AG08395 (cell line): ENCODE results near the gene NUP155.
A peak's percentile ranks its signal among the peaks of the same experiment; 100 is the strongest.
"Not testable (repeated sequence)": the region's sequence is repeated elsewhere in the genome, so short reads cannot be mapped to it uniquely, and the experiment has no call there.

Experiments used
- DNase-seq: peaks from one replicate; pipeline ENCODE4 v3.0.0; 2012; ENCODE audit warnings: mixed read lengths, low spot score

Gene NUP155

DNA sequence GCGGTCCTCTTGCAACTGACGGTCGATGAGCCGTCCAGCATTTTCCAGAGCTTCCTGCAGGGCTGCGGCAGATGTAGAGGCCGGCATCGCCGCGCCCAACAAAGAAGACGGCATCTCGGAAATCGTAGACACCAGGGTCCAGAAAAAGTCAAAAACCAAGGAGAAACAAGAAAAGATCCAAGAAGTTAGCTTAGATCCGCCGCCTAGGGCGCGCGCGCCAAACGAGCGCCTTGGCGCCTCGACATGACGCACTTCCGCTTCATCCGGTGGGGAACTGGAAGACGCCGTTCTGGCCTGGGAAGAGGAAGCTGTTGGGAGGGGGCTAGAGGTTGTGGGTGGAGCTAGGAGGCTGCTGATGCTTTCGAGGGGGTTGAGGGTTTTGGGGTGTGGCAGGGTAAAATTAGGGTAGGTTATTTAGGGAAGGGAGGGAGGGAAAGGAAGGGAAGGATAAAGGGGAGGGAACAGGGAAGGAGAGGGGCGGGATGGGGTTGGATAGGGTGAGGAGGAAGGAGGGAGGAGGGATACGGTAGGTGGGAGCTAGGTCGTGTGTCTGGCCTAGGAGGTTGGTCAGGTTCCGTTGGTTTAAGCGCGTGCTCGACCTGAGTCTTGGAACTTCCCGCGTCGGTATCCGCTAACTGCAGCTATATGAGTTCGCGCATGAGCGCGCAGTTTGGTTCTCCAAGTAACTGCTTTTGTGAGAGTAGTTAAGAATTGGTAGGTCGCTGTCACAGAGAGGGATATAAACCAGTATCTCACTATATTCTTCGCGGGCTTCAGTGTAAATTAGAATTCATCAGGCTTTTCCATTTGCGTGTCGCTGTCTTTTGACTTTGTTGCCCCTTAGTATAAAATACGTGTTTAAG lies at the start of gene NUP155:
Gene NUP155 (minus strand): TSS at position 243 of the 863 bp plus-strand sequence. CDS start 129 bp downstream, at position 114.
- DNase-seq, result peak; percentile 96

DNA sequence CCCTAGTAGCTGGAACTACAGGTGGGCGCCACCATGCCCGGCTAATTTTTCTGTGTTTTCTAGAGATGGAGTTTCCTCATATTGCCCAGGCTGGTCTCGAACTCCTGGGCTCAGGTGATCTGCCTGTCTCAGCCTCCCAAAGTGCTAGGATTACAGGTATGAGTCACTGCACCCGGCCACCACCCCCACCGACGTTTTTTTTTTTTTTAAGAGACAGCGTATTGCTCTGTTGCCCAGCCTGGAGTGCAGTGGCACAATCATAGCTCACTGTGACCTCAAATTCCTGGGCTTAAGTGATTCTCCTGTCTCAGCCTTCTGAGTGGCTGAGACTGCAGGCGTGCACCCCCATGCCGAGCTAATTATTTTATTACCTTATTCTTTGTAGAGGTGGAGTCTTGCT lies 46.4 kb upstream of the NUP155 start:
- DNase-seq, result no peak

GRCh38 chr5:37415456-37415855 lies 44.5 kb upstream of the NUP155 start:
- DNase-seq, result not testable (repeated sequence)

GRCh38 chr5:37412515-37412914 lies 41.6 kb upstream of the NUP155 start:
- DNase-seq, result no peak

- DNase-seq, result no peak
Measured at GRCh38 chr5:37400501-37400900, 29.6 kb upstream of the NUP155 start.

GRCh38 chr5:37396352-37396751 lies 25.4 kb upstream of the NUP155 start:
- no peak for DNase-seq

GRCh38 chr5:37391591-37391990 lies 20.7 kb upstream of the NUP155 start:
- DNase-seq, result no peak

- peak; percentile 82 for DNase-seq
Measured at GRCh38 chr5:37379100-37379628, 8.3 kb upstream of the NUP155 start, which contains the start of gene WDR70. Gene WDR70 (plus strand): TSS chr5:37379318. CDS start chr5:37379368, 50 bp downstream.

DNA sequence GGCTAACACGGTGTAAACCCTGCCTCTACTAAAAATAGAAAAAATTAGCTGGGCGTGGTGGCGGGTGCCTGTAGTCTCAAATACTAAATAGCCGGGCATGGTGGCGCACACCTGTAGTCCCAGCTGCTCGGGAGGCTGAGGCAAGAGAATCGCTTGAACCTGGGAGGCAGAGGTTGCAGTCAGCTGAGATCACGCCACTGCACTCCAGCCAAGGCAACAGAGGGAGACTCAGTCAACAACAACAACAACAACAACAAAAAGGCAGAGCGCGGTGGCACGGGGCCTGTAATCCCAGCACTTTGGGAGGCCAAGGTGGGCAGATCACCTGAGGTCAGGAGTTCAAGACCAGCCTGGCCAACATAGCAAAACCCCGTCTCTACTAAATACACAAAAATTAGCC lies 7.2 kb upstream of the NUP155 start:
- not testable (repeated sequence) for DNase-seq

GRCh38 chr5:37375091-37375490 lies 4.2 kb upstream of the NUP155 start:
- no peak for DNase-seq

DNA sequence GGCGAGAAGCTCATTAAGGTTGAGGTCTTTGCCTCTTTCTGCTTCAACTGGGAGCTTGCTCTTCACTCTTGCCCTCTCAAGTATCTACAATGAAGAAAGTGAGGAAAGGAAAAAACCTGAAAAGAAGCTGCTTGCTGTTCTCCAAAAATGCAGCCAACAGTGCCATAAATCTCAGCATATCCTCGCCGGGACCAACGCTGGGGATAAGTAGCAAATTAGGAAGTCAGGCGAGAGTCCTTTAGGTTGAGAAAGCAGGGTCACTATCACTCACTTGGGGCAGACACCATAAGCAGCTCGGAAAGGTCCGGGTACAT lies 399 bp downstream of the NUP155 start:
- DNase-seq, result no peak

DNA sequence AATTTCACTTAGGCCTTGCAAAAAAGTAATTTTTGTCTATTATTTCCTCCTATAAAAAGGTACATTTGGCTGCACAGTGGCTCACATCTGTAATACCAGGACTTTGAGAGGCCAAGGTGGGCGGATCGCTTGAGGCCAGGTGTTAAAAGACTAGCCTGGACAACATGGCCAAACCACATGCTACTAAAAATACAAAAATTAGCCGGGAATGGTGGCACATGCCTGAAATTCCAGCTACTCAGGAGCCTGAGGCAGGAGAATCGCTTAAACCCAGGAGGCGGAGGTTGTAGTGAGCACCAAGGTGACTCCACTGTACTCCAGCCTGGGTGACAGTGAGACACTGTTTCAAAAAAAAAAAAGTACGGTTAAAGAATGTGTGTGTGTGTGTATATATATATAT lies 15.7 kb downstream of the NUP155 start:
- DNase-seq, result no peak

GRCh38 chr5:37342741-37343140 lies 28.2 kb downstream of the NUP155 start:
- DNase-seq, result not testable (repeated sequence)

DNA sequence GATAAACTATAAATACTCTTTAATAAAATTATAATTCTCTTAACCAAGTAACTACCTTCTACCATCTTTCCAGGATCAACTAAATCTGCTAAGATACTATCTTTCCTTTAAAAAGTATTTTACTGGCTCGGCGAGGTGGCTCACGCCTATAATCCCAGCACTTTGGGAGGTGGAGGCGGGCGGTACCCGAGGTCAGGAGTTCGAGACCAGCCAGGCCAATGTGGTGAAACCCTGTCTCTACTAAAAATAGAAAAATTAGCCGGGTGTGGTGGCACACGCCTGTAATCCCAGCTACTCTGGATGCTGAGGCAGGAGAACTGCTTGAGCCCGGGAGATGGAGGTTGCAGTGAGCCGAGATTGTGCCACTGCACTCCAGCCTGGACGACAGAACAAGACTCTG lies 36.2 kb downstream of the NUP155 start:
- not testable (repeated sequence) for DNase-seq

DNA sequence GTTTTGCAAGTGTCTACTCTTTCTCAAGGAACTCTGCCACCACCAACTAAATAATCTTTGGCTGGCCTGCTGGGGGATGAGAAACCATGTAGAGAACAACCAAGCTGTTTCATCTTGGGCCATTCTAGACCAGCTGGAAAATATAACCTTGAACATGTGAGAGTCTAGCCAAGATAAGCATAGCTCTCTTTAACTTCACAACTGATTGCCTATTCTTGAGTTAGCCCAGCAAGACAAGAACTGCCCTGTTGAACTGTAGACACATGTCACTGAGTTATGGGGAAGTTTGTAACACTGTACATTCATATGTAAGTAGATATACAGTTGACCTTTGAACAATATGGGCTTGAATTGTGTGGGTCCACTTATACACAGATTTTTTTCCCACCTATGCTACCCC lies 44.4 kb downstream of the NUP155 start:
- DNase-seq, result no peak

DNA sequence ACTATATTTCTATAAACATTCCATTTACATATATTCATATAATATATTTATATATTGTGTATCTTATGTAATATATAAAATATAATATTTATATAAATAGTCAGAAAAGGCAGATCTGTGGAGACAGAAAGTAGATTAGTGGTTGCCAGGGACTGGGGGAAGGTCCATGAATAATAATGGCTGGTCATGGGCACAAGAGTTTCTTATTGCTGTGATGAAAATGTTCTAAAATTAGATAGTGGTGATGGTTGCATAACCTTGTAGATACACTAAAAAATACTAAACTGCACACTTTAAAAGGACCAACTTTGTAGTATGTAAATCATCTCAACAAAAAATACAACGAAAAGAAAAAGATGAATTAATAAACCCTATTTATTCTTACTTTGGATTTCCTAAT lies 47.3 kb downstream of the NUP155 start:
- DNase-seq, result no peak

DNA sequence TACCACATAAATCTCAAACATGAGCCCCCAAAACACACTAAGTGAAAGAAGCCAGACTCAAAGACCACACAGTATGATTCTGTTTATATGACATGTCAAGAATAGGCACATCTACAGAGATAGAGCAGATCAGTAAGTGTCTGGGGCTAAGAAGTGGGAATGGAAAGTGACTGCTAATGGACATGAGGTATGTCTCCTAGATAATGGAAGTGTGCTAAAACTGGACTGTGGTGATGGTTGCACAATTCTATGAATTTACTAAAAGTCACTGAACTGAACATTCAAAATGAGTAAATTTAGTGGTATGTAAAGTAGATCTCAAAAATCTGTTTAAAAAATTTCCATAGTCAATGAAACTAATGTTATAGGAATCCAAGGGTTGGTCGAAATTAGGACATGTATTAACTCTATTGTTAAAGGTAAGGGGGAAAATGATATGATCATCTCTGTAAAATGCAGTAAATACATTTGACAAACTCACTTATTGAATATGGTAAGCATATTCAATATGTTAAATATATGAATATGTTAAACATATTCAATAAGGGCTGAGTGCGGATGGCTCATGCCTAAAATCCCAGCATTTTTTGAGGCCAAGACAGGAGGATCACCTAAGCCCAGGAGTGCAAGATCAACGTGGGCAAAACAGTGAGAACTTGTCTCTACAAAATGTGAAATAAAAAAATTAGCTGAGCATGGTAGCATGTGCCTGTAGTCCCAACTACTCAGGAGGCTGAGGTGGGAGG lies 51.7 kb downstream of the NUP155 start:
- DNase-seq, result no peak

DNA sequence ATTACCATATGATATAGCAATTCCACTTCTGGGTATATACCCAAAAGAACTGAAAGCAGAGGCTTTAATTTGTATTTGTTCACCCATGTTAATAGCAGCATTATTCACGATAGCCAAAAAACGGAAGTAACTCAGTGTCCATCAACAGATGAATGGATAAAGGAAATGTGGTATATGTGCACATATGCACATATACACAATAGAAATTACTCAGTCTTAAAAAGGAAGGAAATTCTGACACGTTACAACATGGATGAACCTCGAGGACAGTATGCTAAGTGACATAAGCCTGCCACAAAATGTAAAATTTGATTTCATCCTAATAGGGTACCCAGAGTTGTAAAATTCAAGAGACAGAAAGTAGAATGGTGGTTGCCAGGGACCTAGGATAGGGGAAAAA lies 54.9 kb downstream of the NUP155 start:
- no peak for DNase-seq

- DNase-seq, result no peak
Measured at GRCh38 chr5:37310360-37310759, 60.5 kb downstream of the NUP155 start.

DNA sequence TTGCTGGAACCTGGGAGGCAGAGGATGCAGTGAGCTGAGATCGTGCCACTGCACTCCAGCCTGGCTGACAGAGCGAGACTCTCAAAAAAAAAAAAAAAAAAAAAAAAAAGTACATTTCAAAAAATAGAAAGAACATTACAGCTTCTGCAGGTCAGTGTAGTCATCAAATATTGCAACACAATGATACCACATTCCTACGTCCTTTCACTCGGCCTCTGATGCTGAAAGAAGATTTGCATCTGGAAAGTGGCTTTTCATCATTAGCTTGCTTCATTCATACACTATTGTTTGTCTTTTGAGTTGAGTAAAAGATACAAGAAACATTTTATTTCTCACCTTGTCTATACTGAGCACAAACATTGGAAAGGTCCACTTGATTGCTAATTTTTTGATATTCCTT lies 62.1 kb downstream of the NUP155 start:
- DNase-seq, result no peak

DNA sequence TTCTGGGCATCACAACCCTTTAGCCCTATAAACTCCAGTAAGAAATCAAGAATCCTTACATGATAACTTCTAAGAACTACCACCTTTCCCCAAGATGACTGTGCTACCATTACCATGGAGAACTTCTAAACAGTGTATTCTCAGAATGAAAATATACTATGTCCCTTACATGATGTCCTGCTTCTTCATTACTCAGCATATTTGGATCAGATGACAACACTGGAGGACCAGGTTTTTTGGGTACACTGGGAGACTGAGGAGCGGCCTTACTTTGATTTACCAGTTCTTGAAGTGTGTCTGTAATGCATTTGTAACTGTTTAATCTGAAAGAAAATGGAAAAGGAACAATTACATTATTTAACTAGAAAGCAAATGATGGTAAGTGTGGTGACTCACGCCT lies 66.0 kb downstream of the NUP155 start:
- no peak for DNase-seq

GRCh38 chr5:37296313-37296712 lies 74.6 kb downstream of the NUP155 start:
- not testable (repeated sequence) for DNase-seq

DNA sequence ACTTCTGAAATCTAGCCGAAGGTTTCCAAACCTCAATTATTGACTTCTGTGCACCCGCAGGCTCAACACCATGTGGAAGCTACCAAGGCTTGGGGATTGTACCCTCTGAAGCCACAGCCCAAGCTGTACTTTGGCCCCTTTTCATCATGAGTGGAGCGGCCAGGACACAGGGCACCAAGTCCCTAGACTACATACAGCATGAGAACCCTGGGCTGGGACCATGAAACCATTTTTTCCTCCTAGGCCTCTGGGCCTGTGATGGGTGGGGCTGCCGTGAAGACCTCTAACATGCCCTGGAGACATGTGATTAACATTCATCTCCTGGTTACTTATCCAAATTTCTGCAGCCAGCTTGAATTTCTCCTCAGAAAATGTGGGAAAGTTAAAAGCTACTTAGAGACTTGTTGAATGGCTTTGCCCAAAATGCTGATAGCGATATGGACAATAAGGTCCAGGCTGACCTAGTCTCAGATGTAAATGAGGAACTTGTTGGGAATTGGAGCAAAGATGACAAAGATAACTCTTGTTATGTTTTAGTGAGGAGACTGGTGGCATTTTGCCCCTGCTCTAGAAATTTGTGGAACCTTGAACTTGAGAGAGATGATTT lies 87.6 kb downstream of the NUP155 start:
- no peak for DNase-seq
